DMS79 (cell line): ENCODE data around the gene COASY.
"Not testable (repeated sequence)": the region's sequence is repeated elsewhere in the genome, so short reads cannot be mapped to it uniquely, and the experiment has no call there.

ENCODE experiments used
- DNase-seq: peaks from one replicate; lab custom pipeline; 2025; lab: John Stamatoyannopoulos, UW

The COASY gene

GRCh38 chr17:42553161-42553818 lies 8.7 kb upstream of the COASY start:
- no peak for DNase-seq

- DNase-seq, result no peak
Measured at GRCh38 chr17:42553866-42554249, 8.1 kb upstream of the COASY start.

DNA sequence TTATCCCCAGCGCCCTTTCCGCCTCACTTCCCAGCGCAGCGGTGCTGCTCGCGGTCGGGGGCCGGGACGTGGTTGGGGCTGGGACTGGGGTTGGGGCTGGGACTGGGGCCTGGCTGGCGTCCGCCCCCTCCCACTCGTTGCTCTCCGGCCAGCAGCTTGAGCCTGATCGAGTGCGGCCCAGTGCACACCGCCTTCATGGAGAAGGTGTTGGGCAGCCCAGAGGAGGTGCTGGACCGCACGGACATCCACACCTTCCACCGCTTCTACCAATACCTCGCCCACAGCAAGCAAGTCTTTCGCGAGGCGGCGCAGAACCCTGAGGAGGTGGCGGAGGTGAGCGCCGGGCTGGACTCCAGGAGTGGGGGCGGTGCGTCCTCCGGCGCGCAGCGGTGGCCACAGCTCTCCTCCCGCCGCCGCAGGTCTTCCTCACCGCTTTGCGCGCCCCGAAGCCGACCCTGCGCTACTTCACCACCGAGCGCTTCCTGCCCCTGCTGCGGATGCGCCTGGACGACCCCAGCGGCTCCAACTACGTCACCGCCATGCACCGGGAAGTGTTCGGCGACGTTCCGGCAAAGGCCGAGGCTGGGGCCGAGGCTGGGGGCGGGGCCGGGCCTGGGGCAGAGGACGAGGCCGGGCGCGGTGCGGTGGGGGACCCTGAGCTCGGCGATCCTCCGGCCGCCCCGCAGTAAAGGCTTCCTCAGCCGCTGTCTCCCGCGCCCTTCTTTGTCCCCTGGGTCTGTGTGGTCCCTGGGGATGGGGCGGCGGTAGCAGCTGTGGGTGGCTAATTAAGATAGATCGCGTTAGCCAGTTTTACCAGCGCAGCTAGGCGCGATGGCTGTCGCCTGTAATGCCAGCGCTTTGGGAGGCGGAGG lies 7.5 kb upstream of the COASY start:
- peak; percentile 68 for DNase-seq

DNA sequence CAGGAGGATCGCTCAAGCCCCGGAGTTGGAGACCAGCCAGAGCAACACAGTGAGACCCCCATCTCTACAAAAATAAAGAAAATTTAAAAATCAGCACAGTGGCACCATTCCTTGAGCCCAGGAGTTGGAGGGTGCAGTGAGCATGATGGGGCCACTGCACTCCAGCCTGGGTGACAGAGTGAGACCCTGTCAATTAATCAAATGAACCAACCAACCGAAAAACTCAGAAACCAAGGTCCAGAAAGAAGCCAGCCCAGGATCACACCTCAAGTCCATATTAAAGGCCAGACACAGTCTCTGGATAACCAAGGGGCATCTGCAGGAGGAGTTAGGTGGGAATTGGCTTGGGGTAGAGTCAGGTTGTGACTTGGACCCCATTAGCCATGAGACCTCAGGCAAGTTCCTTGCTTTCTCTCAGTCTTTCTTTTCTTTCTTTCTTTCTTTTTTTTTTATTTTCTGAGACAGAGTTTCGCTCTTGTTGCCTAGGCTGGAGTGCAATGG lies 6.8 kb upstream of the COASY start:
- DNase-seq, result no peak

DNA sequence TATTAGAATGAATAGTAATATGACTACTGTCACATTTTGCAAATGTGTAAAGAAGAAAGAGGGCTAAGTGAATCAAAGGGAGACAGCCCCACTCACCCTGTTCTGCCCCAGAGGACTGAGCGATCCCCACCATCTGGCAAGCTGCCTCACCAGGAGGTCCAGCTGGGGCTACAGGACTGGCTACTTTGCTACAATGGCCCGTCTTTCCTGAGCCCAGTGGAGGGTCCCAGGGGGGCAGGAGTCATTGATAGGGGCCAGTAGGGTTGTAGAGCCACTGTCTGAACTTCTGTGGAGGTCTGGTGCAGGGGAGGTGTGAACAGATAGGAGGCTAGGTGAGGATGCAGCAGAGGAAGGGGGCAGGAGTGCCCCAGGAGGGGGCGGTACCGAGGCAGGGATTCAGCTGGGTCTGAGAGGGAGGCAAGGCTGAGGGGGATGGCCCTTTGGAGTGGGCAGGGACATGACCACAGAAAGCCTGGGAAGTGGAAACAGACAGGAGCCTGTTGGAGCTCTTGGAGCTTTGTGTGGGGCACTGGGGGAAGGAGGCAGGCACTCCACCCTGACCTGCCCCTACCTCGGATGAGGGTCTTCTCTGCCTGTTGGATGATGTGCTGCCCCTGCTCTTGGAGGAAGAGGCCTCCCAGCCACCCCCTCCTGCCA lies 5.9 kb upstream of the COASY start:
- not testable (repeated sequence) for DNase-seq

GRCh38 chr17:42559075-42559474 lies 2.9 kb upstream of the COASY start:
- DNase-seq, result peak; percentile 80

- no peak for DNase-seq
Measured at GRCh38 chr17:42560246-42560645, 1.7 kb upstream of the COASY start.

GRCh38 chr17:42562388-42563142 lies 617 bp downstream of the COASY start:
- DNase-seq, result no peak

- DNase-seq, result no peak
Measured at GRCh38 chr17:42563143-42563509, 1.2 kb downstream of the COASY start.

- peak; percentile 30 for DNase-seq
Measured at GRCh38 chr17:42563543-42563942, 1.6 kb downstream of the COASY start.

GRCh38 chr17:42563950-42564349 lies 2.0 kb downstream of the COASY start:
- DNase-seq, result no peak

- no peak for DNase-seq
Measured at GRCh38 chr17:42564815-42565522, 3.0 kb downstream of the COASY start.

GRCh38 chr17:42565523-42566214 lies 3.7 kb downstream of the COASY start:
- DNase-seq, result no peak

DNA sequence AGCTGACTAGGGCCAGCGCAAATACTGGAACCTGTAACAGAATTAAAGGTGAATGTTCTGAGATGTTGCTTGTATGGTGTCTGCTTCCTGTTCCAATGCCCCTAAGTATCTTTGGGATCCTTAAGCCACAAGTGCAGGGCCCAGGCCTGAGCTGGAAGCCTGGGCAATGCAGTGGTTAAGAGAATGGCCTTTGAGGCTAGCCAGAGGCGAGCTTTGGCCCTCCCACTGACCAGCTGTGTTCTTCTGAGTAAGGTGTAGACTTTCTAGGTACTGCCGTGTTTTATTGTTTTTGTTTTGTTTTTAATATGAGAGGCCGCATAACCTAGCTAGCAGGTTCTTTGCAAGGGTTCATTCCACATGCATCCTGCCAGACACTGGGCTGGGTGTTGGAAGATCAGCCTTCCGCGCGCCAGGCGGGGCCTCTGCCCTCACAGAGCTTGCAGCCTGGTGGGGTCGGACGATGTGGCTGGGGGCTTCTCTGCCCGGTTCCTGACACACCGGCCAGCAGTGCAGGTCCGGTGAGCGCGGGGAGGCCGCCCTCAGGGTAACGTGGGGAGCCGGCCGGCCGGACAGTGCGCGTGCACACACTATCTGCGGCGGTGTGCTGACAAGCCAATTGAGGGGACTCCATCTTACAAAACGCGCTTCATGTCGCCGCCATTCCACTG lies 4.4 kb downstream of the COASY start:
- DNase-seq, result no peak

GRCh38 chr17:42566883-42567573 lies 5.1 kb downstream of the COASY start, which contains the start of gene MLX:
TSS of gene MLX (plus strand) at chr17:42567100. CDS start at chr17:42567125, 25 bp downstream.
- DNase-seq, result peak; percentile 85

DNA sequence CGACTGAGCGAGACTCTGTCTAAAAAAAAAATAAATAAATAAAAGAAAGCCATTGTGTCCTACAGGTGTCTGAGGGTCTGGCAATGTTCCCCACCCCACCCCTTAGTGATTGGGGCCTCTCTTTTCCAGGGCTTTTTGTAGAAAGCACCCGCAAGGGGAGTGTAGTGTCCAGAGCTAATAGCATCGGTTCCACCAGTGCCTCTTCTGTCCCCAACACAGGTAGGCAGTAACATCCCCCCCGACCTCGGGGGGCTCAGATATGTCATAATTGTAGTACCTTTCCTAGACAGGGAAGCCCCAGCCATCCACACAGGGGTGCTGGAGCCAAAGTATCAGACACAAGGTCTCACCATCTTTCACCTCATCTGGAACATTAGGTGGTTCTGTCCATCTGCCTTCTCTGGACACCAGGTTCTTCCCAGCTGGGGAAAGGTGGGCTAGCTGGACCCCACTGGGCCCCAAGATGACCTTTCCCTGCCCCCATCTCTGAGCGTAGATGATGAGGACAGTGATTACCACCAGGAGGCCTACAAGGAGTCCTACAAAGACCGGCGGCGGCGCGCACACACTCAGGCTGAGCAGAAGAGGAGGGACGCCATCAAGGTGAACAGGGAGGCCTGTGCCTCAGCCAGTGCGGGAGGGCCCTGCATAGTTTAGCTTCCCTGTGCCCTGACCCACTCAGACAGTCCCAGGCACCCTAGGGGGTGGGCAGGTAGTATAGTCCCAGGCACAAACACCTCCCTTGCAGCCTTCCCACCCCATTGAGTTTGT lies 6.6 kb downstream of the COASY start:
- DNase-seq, result no peak

DNA sequence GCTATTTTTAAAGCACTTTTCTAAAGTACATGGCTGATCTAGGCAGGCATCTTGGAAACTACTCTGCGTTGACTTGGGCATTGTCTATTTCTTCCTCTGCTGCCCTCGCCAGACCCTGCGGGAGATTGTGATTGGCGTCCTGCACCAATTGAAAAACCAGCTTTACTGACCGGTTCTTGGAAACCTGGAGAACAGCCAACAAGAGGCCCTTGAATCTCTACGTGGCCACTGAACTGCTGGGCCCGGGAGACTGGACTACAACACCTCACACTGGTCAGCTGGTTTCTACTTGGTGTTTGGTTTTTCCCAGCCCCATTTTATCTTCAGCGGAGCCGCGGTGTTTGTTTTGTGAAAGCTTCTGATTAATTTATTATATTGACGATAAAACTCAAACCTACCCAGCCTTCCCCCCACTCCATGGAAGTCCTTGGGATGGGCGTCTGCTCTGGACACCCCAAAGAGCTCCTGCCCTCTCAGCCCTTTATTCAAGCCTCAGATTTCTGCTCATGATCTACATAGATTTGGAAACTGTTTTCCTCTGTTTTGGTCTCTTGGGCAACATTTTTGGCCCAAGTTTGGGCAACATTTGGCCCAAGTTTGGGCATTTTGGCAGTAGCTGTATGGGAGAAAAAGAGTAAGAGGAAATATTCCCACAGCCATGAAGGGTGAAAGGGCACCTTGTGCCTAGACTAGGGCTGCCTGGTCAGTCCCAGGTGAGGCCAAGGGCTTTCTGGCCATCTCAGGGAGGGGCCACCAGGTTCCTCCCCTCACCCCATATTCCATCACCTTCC lies 9.7 kb downstream of the COASY start:
- DNase-seq, result no peak

DNA sequence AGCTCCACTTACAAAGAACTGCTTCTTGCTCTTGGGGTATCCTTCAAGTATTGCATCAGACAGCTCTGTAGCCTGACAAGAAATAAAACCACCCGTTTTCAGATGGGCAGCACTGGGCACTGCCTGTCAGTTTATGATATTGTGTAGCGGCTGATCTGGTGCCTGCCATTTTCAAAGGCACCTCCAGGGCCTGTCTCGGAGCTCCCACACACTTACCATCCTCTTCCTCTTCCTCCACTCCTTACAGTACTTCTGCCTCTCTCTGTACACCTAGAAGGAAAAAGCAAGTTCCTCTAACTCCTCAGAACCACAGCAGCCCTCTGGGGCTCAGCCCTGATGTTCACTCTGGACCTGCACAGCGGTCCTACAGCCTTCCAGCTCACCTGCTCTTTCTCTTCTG lies 11.1 kb downstream of the COASY start:
- DNase-seq, result no peak
